ENCODE measurements around the gene SCARB1.

DNA sequence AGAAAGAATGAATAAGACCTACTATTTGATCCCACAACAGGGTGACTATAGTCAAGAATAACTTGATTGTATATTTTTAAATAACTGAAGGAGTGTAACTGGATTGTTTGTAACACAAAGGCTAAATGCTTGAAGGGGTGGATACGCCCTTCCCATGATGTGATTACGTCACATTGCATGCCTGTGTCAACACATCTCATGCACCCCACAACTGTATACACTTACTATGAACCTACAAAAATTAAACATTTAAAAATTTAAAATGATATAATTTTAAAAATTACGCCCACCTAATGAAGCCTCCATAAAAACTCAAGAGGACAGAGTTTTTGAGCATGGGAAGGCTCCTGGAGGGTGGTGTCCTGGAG, 94.5 kb downstream of the SCARB1 start:
- TF ChIP-seq EZH2 (IDR thresholded peaks at IDR 0.05) = no peak
- no peak for TF ChIP-seq POLR2AphosphoS5 (IDR thresholded peaks at IDR 0.05; ENCODE audit: borderline replicate concordance, low read depth, low read length)
- no peak for TF ChIP-seq FOXP2 (optimal IDR thresholded peaks at IDR 0.05; ENCODE audit: control extremely low read depth, extremely low read length, insufficient read depth)

Measured in SK-N-MC (cell line).